A549 (cell line): ENCODE measurements around the gene EML1. TPM values are rescaled to one million over a fixed set of nuclear protein-coding genes. Genes with fewer than 3 reads are reported as not detected.
A peak's percentile ranks its signal among the peaks of the same experiment; 100 is the strongest.

Experiments used
- CEBPB ChIP-seq, 2 experiments: fragments of >200 bp in 1 of 2; sonication (Bioruptor Twin) in 1 of 2; formaldehyde crosslinking in 1 of 2; IDR thresholded peaks; 2 replicates each; pipeline ENCODE4 v1.6.1; 2012 to 2016
- EHF ChIP-seq: fragments of 250-450 bp; sonication (Bioruptor Pico); IDR thresholded peaks from 2 replicates; pipeline ENCODE4 v1.5.0; 2020; ENCODE audit warnings: mild to moderate bottlenecking
- EP300 ChIP-seq, 2 experiments: fragments of >200 bp; sonication (Bioruptor Twin); formaldehyde crosslinking; IDR thresholded peaks; 2 replicates in 1 of 2; 3 replicates in 1 of 2; pipeline ENCODE4 v1.6.1; 2016 to 2017
- ESRRA ChIP-seq: fragments of 150-350 bp; IDR thresholded peaks from 2 replicates; pipeline ENCODE4 v1.6.1; 2014; ENCODE audit warnings: mild to moderate bottlenecking, low read length, borderline replicate concordance
- HES2 ChIP-seq: fragments of >200 bp; sonication (Bioruptor Twin); formaldehyde crosslinking; IDR thresholded peaks from 2 replicates; pipeline ENCODE4 v1.6.1; 2016
- HOXA7 ChIP-seq: fragments of 250-450 bp; sonication (Bioruptor Pico); IDR thresholded peaks from 2 replicates; pipeline ENCODE4 v1.5.0; 2020; ENCODE audit warnings: mild to moderate bottlenecking, moderate library complexity
- JUN ChIP-seq, 2 experiments: fragments of >200 bp; sonication (Bioruptor Twin); formaldehyde crosslinking; IDR thresholded peaks; 2 replicates in 1 of 2; 3 replicates in 1 of 2; pipeline ENCODE4 v1.6.1; 2016 to 2017
- JUNB ChIP-seq: fragments of >200 bp; sonication (Bioruptor Twin); formaldehyde crosslinking; IDR thresholded peaks from 2 replicates; pipeline ENCODE4 v1.6.1; 2016
- KDM1A ChIP-seq: fragments of 200-600 bp; sonication (generic); IDR thresholded peaks from 2 replicates; pipeline ENCODE4 v1.6.1; 2016; ENCODE audit warnings: low read depth, mild to moderate bottlenecking
- MAZ ChIP-seq: fragments of 150-350 bp; IDR thresholded peaks from 2 replicates; pipeline ENCODE4 v1.6.1; 2014; ENCODE audit warnings: antibody characterized with exemption, low read depth, low read length, borderline replicate concordance
- NPAS2 ChIP-seq: fragments of 250-450 bp; sonication (Bioruptor Pico); IDR thresholded peaks from 2 replicates; pipeline ENCODE4 v1.8.0; 2022; ENCODE audit warnings: mild to moderate bottlenecking, moderate library complexity, borderline replicate concordance
- RARB ChIP-seq: fragments of 250-450 bp; sonication (Bioruptor Pico); IDR thresholded peaks from 2 replicates; pipeline ENCODE4 v1.8.0; 2021; ENCODE audit warnings: mild to moderate bottlenecking, moderate library complexity
- RFX5 ChIP-seq: fragments of 450-650 bp; IDR thresholded peaks from 2 replicates; pipeline ENCODE4 v1.7.1; 2014; ENCODE audit warnings: antibody characterized with exemption, mild to moderate bottlenecking, moderate library complexity
- TFCP2L1 ChIP-seq: fragments of 250-450 bp; sonication (Bioruptor Pico); IDR thresholded peaks from 2 replicates; pipeline ENCODE4 v1.5.0; 2021; ENCODE audit warnings: mild to moderate bottlenecking
- TP53 ChIP-seq: fragments of 250-450 bp; sonication (Bioruptor Pico); IDR thresholded peaks from 2 replicates; pipeline ENCODE4 v1.5.0; 2021; ENCODE audit warnings: mild to moderate bottlenecking, moderate library complexity
- polyA plus RNA-seq, 4 experiments: library from polyadenylated mRNA; depleted of rRNA in 3 of 4; stranded (reverse); fragments of >200 nt; fragmentation: RNase III in 1 of 4; extraction: RNeasy Plus Mini Kit Qiagen cat#74134 plus additional on column Dnase treatment in 1 of 4; gene quantifications; 2 replicates in 3 of 4; 3 replicates in 1 of 4; pipeline ENCODE4 v1.2.3, GENCODE V29; 2011 to 2017
- TF ChIP-seq, protein P1 (sequence below): IDR thresholded peaks from 2 replicates; pipeline ENCODE4 v1.6.1; 2012; ENCODE audit warnings: low read depth, borderline replicate concordance
- TF ChIP-seq, protein P2 (sequence below): fragments of >200 bp; sonication (Bioruptor Twin); formaldehyde crosslinking; IDR thresholded peaks from 3 replicates; pipeline ENCODE4 v1.5.1; 2016
- TF ChIP-seq, protein P3 (sequence below): fragments of 200-600 bp; sonication (generic); IDR thresholded peaks from 2 replicates; pipeline ENCODE4 v1.6.1; 2016; ENCODE audit warnings: antibody characterized with exemption, mild to moderate bottlenecking, moderate library complexity
- TF ChIP-seq, protein P4 (sequence below): fragments of 450-650 bp; IDR thresholded peaks from 2 replicates; pipeline ENCODE4 v1.6.1; 2014; ENCODE audit warnings: antibody characterized with exemption

EML1 gene
- polyA plus RNA-seq, 2 of the 4 experiments (the other 2 are of a cell fraction): 29.7 to 30.8 TPM

DNA sequence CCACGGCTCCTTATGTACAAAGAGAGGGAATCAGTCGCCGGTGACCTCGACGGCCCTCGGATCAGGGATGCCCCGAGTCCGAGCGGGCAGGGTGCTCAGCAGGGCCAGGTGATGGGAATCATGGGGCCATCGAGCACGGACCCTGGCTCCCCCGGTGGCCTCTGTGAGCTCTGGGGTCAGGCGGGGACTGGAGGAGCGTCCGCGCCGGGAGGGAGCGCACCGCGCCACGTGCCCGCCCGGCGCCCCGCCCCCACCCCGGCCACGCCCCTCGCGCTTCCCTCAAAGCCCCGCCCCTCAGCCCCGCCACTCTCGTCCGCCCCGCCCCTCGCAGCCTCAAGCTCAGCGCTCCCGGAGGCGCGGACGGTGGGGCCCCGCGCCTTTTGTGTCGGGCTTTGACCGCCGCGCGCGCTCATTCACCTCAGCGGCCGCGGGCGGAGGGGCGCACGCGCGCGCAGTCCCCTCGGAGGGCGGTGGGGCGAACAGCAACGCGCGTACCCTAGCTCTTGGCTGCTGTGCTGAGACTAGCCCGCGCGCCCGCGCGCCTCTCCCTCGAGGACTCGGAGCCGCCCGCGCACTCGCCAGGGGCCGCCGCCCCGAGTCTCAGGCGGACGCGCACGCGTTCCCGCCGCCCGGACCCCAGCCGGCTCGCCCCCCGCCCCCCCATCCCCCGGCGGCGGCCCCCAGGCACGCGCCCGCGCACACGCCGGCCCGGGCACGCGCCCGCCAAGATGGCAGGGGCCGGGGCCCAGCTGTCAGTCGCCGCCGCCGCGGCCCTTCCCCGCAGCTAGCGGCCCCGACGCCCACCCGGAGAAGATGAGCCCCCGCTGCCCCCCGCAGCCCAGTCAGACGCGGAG is 178.1 kb downstream of the EML1 start (continued):
- TF ChIP-seq EHF (CRISPR knock-in tag) (no peak), HOXA7 (CRISPR knock-in tag) (no peak), JUN (IDR thresholded peaks at IDR 0.05) (peak in 1 of 2 experiments; percentile 49; a peak in 2 of 5 replicates), ESRRA (no peak), CEBPB (IDR thresholded peaks at IDR 0.05) (no peak), RFX5 (no peak), RARB (CRISPR knock-in tag) (no peak), TFCP2L1 (CRISPR knock-in tag) (no peak), EP300 (IDR thresholded peaks at IDR 0.05) (no peak), KDM1A (no peak), TP53 (CRISPR knock-in tag) (no peak), MAZ (no peak), JUNB (no peak), NPAS2 (no peak), HES2 (no peak)
- TF ChIP-seq, protein P1, sequence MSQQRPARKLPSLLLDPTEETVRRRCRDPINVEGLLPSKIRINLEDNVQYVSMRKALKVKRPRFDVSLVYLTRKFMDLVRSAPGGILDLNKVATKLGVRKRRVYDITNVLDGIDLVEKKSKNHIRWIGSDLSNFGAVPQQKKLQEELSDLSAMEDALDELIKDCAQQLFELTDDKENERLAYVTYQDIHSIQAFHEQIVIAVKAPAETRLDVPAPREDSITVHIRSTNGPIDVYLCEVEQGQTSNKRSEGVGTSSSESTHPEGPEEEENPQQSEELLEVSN: peak; percentile 96
- TF ChIP-seq, protein P2, sequence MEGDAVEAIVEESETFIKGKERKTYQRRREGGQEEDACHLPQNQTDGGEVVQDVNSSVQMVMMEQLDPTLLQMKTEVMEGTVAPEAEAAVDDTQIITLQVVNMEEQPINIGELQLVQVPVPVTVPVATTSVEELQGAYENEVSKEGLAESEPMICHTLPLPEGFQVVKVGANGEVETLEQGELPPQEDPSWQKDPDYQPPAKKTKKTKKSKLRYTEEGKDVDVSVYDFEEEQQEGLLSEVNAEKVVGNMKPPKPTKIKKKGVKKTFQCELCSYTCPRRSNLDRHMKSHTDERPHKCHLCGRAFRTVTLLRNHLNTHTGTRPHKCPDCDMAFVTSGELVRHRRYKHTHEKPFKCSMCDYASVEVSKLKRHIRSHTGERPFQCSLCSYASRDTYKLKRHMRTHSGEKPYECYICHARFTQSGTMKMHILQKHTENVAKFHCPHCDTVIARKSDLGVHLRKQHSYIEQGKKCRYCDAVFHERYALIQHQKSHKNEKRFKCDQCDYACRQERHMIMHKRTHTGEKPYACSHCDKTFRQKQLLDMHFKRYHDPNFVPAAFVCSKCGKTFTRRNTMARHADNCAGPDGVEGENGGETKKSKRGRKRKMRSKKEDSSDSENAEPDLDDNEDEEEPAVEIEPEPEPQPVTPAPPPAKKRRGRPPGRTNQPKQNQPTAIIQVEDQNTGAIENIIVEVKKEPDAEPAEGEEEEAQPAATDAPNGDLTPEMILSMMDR: no peak
- TF ChIP-seq, protein P3, sequence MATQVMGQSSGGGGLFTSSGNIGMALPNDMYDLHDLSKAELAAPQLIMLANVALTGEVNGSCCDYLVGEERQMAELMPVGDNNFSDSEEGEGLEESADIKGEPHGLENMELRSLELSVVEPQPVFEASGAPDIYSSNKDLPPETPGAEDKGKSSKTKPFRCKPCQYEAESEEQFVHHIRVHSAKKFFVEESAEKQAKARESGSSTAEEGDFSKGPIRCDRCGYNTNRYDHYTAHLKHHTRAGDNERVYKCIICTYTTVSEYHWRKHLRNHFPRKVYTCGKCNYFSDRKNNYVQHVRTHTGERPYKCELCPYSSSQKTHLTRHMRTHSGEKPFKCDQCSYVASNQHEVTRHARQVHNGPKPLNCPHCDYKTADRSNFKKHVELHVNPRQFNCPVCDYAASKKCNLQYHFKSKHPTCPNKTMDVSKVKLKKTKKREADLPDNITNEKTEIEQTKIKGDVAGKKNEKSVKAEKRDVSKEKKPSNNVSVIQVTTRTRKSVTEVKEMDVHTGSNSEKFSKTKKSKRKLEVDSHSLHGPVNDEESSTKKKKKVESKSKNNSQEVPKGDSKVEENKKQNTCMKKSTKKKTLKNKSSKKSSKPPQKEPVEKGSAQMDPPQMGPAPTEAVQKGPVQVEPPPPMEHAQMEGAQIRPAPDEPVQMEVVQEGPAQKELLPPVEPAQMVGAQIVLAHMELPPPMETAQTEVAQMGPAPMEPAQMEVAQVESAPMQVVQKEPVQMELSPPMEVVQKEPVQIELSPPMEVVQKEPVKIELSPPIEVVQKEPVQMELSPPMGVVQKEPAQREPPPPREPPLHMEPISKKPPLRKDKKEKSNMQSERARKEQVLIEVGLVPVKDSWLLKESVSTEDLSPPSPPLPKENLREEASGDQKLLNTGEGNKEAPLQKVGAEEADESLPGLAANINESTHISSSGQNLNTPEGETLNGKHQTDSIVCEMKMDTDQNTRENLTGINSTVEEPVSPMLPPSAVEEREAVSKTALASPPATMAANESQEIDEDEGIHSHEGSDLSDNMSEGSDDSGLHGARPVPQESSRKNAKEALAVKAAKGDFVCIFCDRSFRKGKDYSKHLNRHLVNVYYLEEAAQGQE: no peak
- TF ChIP-seq, protein P4, sequence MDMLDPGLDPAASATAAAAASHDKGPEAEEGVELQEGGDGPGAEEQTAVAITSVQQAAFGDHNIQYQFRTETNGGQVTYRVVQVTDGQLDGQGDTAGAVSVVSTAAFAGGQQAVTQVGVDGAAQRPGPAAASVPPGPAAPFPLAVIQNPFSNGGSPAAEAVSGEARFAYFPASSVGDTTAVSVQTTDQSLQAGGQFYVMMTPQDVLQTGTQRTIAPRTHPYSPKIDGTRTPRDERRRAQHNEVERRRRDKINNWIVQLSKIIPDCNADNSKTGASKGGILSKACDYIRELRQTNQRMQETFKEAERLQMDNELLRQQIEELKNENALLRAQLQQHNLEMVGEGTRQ: peak; percentile 24; the same call in 1 of the 2 replicates
